EL (cell line): Measurements from ENCODE around the gene INA.
A peak's percentile ranks its signal among the peaks of the same experiment; 100 is the strongest.
"Not testable (repeated sequence)": the region's sequence is repeated elsewhere in the genome, so short reads cannot be mapped to it uniquely, and the experiment has no call there.

Experiments
- DNase-seq: peaks from one replicate; pipeline ENCODE4 v3.0.0-alpha.2; 2016

INA gene

DNA sequence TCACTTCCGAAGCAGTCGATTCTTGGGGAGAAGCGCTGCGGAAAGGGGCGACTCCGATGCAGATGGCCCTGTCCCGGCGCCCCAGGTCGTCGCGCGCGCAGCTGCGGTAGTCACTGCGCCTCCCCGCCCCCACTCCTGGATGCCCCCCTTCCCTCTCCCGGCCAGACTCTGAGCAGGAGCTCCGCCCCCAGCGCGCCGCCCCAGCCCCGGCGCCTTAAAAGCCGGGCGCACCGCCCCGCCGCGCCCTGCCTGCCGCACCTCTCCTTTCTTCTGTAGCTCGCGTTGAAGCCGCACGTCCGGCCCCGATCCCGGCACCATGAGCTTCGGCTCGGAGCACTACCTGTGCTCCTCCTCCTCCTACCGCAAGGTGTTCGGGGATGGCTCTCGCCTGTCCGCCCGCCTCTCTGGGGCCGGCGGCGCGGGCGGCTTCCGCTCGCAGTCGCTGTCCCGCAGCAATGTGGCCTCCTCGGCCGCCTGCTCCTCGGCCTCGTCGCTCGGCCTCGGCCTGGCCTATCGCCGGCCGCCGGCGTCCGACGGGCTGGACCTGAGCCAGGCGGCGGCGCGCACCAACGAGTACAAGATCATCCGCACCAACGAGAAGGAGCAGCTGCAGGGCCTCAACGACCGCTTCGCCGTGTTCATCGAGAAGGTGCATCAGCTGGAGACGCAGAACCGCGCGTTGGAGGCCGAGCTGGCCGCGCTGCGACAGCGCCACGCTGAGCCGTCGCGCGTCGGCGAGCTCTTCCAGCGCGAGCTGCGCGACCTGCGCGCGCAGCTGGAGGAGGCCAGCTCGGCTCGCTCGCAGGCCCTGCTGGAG is at the start of gene INA:
Gene INA, plus strand, starts transcription at position 243 of the 817 bp plus-strand sequence. Its CDS starts 74 bp downstream, at position 317.
- peak; percentile 40 for DNase-seq

DNA sequence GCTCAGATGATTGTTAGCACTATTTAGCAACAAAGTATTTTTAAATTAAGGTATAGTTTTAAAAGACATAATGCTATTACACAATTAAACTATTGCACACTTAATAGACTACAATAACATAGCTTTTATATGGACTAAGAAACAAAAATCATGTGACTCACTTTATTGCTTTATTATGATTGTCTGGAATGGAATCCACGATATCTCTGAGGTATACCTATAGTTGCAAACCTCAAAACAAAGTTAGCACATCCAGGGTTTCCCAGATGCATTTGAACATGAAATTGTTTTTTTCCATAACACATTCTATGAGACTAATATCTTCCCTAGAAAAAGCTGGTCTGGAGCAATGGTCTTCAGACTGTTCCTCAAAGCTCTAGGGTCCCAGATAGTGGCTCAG is 49.5 kb upstream of the INA start:
- DNase-seq: no peak

DNA sequence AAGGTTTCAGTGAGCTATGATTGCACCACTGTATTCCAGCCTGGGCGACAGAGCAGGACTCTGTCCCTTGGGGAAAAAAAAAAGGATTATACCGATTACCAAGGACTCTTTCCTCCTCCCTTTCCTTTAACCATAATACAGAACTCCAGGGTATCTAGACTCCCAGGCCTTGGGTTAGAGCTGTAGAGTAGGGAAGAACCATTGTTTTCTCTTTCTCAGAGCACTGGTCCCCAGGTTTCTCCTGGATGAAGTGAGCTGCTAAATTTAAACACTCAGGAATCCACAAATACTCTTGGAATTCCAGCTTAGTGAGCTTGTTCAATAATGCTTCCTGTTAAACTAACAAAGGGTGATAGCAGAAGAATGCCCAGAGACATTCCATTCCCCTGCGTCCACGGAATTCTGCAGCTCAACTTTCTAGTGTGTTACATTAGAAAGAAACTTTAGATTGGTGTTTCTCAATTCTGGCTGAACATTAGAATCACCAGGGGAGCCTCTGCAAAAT is 45.8 kb upstream of the INA start:
- DNase-seq: peak; percentile 97

DNA sequence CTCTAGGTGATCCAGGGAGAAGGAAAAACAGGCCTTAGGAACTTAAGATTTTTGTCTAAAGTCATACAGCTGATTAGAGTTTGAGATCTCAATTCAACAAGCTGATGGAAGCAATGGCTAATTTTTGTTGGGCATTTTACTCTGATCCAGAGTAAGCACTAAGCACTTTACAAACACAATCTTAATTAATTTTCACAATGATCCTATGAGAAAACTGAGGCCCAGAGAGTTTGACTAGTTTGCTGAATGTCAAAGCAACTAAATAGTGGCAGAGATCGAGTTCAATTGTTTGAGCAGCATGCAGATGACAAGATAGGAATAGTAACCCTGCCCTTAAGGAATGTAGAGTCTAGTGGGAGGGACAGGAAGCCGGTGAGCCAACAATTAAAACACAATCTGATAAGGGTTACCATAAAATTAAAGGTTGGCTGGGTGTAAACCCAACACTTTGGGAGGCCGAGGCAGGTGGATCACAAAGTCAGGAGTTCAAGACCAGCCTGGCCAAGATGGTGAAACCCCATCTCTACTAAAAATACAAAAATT is 44.7 kb upstream of the INA start:
- peak; percentile 51 for DNase-seq

DNA sequence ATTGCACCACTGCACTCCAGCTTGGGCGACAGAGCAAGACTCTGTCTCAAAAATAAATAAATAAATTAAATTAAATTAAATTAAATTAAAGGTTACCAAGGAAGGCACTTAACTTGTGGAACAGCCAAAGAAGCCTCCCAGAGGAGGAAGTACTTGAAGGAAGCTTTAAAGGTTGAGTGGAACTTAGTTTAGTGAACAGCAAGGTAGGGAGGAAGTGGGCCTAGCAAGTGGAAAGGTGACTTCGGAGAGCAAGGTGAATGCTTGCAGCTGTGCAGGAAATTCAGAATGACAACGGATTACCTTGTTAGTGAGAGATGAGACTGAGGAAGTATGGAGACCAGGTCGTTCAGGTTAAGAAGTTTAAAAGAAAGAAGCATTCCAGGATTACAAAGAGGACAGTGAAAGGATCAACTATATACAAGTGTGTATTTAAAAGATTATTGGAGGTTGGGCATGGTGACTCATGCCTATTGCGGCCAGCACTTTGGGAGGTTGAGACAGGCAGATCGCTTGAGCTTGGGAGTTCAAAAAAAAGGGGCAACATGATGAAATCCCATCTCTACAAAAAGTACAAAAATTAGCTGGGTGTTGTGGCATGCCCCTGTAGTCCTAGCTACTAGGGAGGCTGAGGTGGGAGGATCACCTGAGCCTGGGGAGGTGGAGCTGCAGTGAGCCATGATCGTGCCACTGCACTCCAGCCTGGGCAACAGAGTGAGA is 44.0 kb upstream of the INA start:
- peak; percentile 68 for DNase-seq

DNA sequence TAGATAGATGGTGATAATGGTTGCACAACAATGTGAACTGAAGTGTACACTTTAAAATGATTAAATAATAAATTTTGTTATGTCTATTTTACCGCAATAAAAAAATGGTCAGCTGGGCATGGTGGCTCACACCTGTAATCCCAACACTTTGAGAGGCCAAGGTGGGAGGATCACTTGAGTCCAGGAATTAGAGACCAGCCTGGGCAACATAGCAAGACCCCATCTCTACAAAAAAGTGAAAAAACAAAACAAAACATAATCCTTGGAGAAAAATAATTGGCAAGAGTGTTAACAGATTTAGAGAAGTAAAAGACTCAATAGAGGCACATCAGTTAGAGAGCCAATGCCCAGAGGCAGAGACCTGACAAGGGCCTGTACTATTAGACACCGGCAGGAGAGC is 41.2 kb upstream of the INA start:
- no peak for DNase-seq

DNA sequence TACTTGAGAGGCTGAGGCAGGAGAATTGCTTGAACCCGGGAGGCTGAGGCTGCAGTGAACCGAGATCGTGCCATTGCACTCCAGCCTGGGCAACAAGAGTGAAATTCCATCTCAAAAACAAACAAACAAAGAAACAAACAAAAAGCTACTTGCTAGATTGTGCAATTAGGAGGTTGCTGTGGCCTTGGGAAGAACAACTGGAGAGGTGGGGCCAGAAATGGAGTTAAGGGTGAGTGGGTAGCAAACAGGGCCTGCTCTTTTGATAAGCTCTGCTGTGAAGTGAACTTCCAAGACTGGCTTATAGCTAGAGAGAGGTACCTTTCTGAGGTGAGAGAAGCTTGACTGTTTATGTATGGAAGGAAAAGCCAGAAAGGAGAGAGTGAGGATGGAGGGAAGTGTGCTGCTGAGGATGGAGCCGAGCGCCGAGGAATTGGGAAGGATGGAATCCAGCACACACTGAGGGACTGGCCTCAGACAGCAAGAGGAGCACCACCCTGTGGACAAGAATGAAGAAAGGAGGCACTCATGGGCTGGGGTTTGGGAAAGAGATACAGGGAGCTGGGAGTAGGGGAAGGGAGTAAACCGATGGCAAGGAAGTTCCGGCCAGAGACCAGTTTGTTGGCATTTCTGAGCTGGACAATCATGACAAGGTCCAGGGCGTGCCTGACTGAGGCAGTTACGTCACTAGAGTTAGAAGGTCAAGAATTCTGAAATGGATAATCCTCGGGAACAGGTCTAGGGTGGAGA is 38.3 kb upstream of the INA start:
- DNase-seq: peak; percentile 74

DNA sequence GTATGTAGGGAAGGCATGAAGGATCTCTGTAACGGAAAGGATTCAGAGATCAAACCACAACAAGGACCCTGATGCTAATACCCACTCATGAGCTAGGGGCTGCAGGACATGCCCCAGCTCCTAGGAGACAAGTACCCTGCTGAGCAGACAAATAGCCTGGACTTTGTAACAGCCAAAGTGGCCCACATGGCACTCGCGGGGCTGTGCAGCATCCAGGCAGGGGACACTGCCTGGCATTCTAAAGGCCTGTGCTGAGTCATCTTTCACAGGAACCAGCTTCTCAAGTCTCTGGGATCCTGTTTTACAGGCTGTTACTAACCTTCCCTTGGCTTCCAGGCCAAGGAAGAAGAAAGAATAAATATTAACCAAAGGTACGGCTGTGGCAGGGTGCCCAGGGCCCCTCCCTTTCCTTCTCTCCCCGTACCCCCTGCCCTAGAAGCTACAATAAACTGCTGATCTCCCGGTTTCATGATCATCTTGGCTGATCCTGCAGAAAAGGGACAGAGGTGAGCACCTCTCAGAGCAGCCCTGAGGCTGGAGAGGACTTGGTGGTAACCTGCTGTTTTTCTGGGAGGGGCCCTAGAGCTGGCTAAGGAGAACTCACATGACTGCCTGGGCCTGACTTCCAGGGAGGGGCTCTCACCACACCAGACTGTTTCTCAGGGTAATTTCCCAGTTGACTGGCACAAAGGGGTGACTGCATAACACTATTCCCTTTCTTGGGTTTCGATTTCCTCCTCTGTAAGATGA is 35.5 kb upstream of the INA start:
- peak; percentile 56 for DNase-seq

DNA sequence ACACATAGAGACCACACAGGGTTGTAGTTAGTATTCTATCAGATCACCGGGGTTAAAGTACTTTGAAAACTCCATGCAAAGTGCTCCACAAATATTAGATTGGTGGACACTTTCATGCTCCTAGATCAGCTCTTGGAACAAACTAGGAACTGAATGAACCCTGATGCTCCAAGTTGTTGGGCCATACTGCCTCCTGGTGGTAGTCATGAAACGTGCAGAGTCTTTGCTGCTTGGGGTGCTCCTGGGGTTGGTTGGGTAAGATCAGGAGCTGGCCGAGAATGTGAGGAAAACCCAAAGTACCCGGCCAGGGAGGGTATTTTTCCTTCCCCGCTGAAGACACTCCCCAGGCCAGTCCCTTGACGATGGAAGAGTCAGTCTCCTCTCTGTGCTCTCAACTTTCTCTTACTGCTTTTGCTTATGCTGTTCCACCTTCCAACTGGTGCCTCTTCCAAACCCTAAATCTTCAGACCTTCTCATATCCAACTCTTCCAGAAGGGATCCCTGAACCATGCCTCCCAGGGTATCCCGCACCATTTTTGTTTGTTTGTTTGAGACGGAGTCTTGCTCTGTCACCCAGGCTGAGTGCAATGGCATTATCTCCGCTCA is 32.2 kb upstream of the INA start:
- peak; percentile 80 for DNase-seq

DNA sequence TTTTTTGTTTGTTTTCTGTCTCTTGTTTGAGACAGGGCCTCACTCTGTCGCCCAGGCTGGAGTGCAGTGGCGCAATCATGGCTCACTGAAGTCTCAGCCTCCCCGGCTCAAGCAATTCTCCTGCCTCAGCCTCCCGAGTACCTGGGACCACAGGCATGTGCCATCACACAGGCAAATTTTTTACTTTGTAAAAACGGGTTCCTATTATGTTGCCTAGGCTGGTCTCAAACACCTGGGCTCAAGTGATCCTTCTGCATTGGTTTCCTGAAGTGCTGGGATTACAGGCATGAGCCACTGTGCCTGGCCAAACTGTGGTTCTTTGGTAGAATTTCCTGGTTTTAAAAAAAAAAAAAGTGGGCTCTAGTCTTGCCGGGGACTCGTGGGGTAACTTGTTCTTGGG is 31.4 kb upstream of the INA start, which contains the start of gene RPEL1:
Gene RPEL1, plus strand, starts transcription at position 301 of the 400 bp plus-strand sequence. CDS start 110 bp downstream, outside the sequence.
- DNase-seq: not testable (repeated sequence)

DNA sequence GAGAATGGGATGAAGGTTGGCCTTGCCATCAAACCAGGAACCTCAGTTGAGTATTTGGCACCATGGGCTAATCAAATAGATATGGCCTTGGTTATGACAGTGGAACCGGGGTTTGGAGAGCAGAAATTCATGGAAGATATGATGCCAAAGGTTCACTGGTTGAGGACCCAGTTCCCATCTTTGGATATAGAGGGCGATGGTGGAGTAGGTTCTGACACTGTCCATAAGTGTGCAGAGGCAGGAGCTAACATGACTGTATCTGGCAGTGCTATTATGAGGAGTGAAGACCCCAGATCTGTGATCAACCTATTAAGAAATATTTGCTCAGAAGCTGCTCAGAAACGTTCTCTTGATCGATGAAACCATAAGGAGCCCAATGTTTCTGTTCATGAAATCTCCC is 30.6 kb upstream of the INA start:
- DNase-seq: no peak

DNA sequence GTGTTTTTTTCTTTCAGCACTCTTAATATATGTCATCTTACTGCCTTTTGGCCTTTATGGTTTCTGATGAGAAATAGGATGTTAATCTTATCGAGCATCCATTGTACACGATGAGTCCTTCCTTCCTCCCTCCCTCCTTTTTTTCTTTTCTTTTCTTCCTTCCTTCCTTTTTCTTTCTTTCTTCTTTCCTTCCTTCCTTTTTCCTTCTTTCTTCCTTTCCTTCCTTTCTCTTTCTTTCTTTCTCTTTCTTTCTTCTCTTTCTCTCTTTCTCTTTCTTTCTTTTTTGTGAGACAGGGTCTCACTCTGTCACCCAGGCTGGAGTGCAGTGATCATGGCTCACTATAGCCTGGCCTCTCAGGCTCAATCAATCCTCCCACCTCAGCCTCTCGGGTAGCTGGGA is 22.8 kb upstream of the INA start:
- DNase-seq: no peak

DNA sequence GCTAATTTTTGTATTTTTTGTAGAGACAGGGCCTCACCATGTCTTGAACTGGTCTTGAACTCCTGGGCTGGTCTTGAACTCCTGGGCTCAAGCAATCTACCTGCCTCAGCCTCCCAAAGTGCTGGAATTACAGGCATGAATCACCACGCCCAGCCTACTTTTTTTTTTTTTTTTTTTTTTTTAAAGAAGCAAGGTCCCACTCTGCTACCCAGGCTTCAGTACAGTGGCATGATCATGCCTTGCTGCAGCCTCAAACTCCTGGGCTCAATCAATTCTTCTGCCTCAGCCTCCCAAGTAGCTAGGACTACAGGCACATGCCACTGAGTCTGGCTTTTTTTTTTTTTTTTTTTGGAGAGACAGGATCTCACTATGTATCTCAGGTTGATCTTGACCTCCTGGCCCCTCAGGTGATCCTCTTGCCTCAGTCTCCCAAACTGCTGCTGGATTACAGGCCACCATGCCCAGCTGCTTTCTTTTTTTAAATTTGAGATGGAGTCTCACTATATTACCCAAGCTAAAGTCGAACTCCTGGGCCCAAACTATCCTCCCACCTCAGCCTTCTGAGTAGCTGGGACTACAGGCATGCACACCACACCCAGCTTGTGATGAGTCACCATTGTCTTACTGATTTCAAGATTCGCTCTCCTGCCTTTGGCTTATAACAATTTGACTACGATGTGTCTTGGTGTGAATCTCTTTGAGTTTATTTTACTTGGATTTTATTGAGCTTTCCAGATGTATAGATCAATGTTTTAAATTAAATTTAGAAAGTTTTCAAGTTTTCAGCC is 22.2 kb upstream of the INA start:
- DNase-seq: peak; percentile 56

DNA sequence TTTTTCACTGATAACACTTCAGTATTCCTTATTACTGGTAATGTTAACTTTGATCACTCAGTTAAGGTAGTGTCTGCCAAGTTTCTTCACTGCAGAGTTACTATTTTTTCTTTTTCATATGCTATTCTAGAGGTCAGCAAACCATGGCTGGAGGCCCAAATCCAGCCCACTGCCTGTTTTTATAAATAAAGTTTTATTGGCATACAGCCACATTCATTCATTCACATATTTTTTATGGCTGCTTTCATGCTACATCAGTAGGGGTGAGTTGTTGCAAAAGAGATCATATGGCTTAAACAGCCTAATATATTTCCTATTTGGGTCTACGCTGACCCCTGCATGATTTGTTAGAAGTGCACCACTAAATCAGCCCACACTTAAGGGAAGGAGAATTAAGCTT is 20.3 kb upstream of the INA start:
- DNase-seq: no peak

DNA sequence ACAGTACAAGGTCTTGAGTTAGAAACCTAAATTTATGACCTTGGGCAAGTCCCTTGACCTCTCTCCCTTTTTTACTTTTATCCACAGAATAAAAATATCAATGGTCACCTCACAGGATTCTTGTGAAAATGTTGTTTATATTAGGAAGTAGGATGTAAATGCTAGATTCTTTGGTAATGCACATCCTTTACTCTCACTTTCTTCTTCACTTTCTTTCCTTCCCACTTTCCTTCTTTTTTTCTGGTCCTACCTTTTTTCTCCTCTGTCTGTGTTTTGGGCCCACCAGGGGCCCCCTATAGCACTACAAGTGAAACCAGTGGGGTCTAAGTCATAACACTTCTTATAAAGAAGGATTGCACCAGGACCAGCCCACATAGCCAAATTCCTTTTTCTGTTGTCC is 19.1 kb upstream of the INA start:
- DNase-seq: no peak

DNA sequence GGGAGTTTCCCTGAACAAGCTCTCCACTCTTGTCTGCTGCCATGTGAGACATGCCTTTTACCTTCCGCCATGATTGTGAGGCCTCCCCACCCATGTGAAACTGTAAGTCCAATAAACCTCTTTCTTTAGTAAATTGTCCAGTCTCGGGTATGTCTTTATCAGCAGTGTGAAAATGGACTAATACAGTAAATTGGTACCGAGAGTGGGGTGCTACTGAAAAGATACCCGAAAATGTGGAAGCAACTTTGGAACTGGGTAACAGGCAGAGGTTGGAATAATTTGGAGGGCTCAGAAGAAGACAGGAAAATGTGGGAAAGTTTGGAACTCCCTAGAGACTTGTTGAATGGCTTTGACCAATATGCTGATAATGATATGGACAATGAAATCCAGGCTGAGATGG is 18.0 kb upstream of the INA start:
- not testable (repeated sequence) for DNase-seq

DNA sequence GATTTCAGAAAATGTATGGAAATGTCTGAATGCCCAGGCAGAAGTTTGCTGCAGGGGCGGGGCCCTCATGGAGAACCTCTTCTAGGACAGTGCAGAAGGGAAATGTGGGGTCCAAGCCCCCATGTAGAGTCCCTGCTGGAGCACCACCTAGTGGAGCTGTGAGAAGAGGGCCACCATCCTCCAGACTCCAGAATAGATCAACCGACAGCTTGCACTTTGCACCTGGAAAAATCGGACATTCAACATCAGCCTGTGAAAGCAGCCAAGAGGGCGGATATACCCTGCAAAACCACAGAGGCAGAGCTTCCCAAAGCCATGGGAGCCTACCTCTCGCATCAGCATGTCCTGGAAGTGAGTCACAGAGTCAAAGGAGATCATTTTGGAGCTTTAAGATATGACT is 16.9 kb upstream of the INA start:
- no peak for DNase-seq

DNA sequence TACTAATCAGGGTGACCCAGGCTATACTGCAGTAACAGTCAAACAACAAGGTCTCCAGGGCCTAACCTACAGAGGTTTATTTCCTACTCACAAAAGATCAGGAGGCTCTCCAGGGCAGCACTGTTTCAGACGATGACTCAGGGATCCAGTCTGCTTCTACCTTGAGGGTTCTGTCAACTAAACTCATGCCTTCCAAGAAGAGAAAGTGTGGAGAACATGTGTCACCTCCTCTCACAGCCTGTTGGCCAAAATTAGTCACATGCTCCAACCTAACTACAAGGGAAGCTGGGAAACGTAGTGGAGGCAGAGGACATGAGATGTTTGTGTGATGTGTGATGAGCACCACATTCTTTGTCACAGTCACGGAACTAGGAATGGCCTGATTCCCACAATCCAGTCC is 14.7 kb upstream of the INA start:
- no peak for DNase-seq

DNA sequence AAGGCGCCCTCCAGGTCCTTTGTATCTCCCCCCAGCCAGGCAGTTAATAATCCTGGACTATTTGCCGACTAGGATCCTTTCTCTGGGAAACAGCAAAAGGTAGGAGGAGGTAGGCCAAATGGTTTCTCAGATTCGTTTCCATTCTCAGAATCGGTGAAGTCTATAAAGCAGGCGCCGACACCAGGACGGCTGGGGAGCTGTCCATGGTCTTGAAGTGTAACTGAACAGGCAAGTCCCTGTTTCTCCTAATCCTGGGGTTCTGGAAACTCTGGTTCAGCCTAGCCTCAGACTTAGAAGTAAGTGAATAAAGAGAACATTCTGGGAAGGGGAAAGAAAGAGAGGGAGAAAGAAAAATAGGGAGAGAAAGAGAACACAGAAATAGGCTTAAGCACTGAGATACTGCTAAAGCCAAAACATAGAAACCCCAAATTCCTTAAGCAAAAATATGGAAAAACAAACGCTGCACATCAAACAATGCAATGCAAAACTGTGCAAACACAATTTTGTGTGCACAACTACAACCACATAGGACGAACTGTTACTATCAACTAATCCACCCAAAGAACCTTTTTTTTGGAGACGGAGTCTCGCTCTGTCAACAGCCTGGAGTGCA is 11.1 kb upstream of the INA start:
- DNase-seq: peak; percentile 59

DNA sequence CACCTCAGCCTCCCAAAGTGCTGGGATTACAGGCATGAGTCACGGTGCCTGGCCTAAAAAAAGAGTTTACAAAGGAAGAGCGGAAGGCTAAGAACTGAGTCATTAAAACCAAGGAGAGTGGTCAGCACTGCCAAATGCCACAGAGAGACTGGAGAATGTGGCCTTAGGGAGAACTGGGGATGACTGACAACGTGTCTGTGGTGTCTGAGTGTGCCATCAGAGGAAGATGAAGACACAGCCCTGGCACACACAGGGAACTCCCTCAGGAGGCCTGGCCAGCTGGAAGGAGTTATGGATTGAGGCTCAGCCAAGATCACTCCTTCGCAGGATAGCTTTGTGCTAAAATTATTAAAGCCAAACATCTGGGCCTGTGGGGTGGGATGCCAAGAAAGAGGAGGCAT is 3.9 kb upstream of the INA start:
- DNase-seq: peak; percentile 100
